ENCODE data around the gene RHOBTB1. TPM values are rescaled to one million over a fixed set of nuclear protein-coding genes. Genes with fewer than 3 reads are reported as not detected.

Gene RHOBTB1
- total RNA-seq, 1 donor from 2014 or later: 13.5 TPM

- no peak for ATAC-seq
- H3K4me1 ChIP-seq: no peaks in the 10 kb centered on the region
- no peaks in the 10 kb centered on the region for H3K27me3 ChIP-seq (ENCODE audit: low read depth)
- TF ChIP-seq CTCF (IDR thresholded peaks at IDR 0.05): no peak
- no peak for DNase-seq
- peaks cover 7% of the 10 kb centered on the region for H3K36me3 ChIP-seq
- no peak overlapping the region for H3K27ac ChIP-seq
- no peaks in the 10 kb centered on the region for H3K9me3 ChIP-seq
- intact Hi-C loops (cut with DNase I): no loop called here
- H3K4me3 ChIP-seq: no peak overlapping the region
These were observed 78.7 kb downstream of the RHOBTB1 start for GRCh38 chr10:60865198-60865783.

GRCh38 chr10:60863796-60864195, 80.2 kb downstream of the RHOBTB1 start:
- ATAC-seq (no peak), DNase-seq (no peak)
- Histone ChIP-seq H3K4me1 (no peaks in the 10 kb centered on the region), H3K9me3 (no peaks in the 10 kb centered on the region), H3K36me3 (no peaks in the 10 kb centered on the region), H3K4me3 (no peak overlapping the region), H3K27ac (no peak overlapping the region), H3K27me3 (ENCODE audit: low read depth) (no peaks in the 10 kb centered on the region)
- intact Hi-C loops (cut with DNase I): no loop called here
- no peak for TF ChIP-seq CTCF (IDR thresholded peaks at IDR 0.05)

GRCh38 chr10:60862517-60862916, 81.5 kb downstream of the RHOBTB1 start:
- intact Hi-C loops (cut with DNase I): no loop called here
- ATAC-seq (no peak), DNase-seq (no peak)
- TF ChIP-seq CTCF (IDR thresholded peaks at IDR 0.05): no peak
- no peaks in the 10 kb centered on the region for H3K36me3 ChIP-seq
- no peaks in the 10 kb centered on the region for H3K4me1 ChIP-seq
- H3K27me3 ChIP-seq (ENCODE audit: low read depth): no peaks in the 10 kb centered on the region
- H3K4me3 ChIP-seq: no peak overlapping the region
- no peak overlapping the region for H3K27ac ChIP-seq
- no peaks in the 10 kb centered on the region for H3K9me3 ChIP-seq

GRCh38 chr10:60856405-60856804, 87.6 kb downstream of the RHOBTB1 start:
- no peaks in the 10 kb centered on the region for H3K27me3 ChIP-seq (ENCODE audit: low read depth)
- no peak for TF ChIP-seq CTCF (IDR thresholded peaks at IDR 0.05)
- no peaks in the 10 kb centered on the region for H3K4me1 ChIP-seq
- no peak overlapping the region for H3K4me3 ChIP-seq
- no peaks in the 10 kb centered on the region for H3K9me3 ChIP-seq
- intact Hi-C loops (cut with DNase I): no loop called here
- DNase-seq (no peak), ATAC-seq (no peak)
- no peak overlapping the region for H3K27ac ChIP-seq
- no peaks in the 10 kb centered on the region for H3K36me3 ChIP-seq

- ATAC-seq (no peak), DNase-seq (no peak)
- H3K27me3 ChIP-seq (ENCODE audit: low read depth): no peaks in the 10 kb centered on the region
- intact Hi-C loops (cut with DNase I): no loop called here
- no peak for TF ChIP-seq CTCF (IDR thresholded peaks at IDR 0.05)
- H3K36me3 ChIP-seq: no peaks in the 10 kb centered on the region
- H3K27ac ChIP-seq: no peak overlapping the region
- H3K4me1 ChIP-seq: peaks cover 4% of the 10 kb centered on the region
- no peaks in the 10 kb centered on the region for H3K9me3 ChIP-seq
- no peak overlapping the region for H3K4me3 ChIP-seq
These were observed 90.3 kb downstream of the RHOBTB1 start for GRCh38 chr10:60853637-60854036.
